ENCODE results near the gene ALKBH3. TPM values are rescaled to one million over a fixed set of nuclear protein-coding genes. Genes with fewer than 3 reads are reported as not detected.

Gene ALKBH3
- total and polyA plus RNA-seq, 10 of the 15 experiments (the other 5 are each of a cell fraction or from before 2014, with no cell fraction given) = 22.1 to 50.8 (median 38.5) TPM

GRCh38 chr11:43933226-43933607 is 52.6 kb downstream of the ALKBH3 start:
- H3K79me2 ChIP-seq (ENCODE audit: control insufficient read depth, insufficient read depth, low read length) = no peaks in the 10 kb centered on the region
- DNase-seq (ENCODE audit: low read depth, low spot score) (no peak), FAIRE-seq (no peak), ATAC-seq (no peak)
- H3K4me3 ChIP-seq = no peak overlapping the region
- 47% methylated on average over 1 of the region's 1 CpG for WGBS (ENCODE audit: insufficient coverage, insufficient replicate concordance, low lambda C conversion rate, missing lambda C conversion rate)
- no peak for TF ChIP-seq NR2C1 (IDR thresholded peaks at IDR 0.05)
- TF ChIP-seq SUPT20H (IDR thresholded peaks at IDR 0.05; ENCODE audit: borderline replicate concordance, control insufficient read depth, low read depth, low read length) = no peak
- no peak for TF ChIP-seq LARP7 (IDR thresholded peaks at IDR 0.05)
- no peak for TF ChIP-seq POLR2A (IDR thresholded peaks at IDR 0.05; ENCODE audit: low read depth, low read length)
- intact Hi-C loops (cut with micrococcal nuclease; ENCODE audit: unreplicated experiment) = no loop called here
- H3K27me3 ChIP-seq (replicated peaks in 1 of 2; ENCODE audit: control insufficient read depth in 2 of 2, insufficient read depth in 2 of 2, low read length in 1 of 2) = no peaks in the 10 kb centered on the region; a peak in 3 of 4 replicates
- no peaks in the 10 kb centered on the region for H3K36me3 ChIP-seq (ENCODE audit: control insufficient read depth in 2 of 2, insufficient read depth in 2 of 2, low read length in 1 of 2)
- SMC1A ChIA-PET (ENCODE audit: uncharacterized antibody, unreplicated experiment) = no interaction called here
- no peak overlapping the region for H3K4me2 ChIP-seq (ENCODE audit: control insufficient read depth, insufficient read depth)
- CTCF ChIA-PET = no interaction called here
- RAD21 ChIA-PET (ENCODE audit: unreplicated experiment) = no interaction called here
- H3K4me1 ChIP-seq (ENCODE audit: control insufficient read depth, insufficient read depth, low read length) = no peaks in the 10 kb centered on the region
- no TSS peak for BruUV-seq (replicated peaks)
- H2AFZ ChIP-seq (ENCODE audit: control insufficient read depth, low read depth, low read length) = no peak overlapping the region
- no peak overlapping the region for H3K27ac ChIP-seq (ENCODE audit: control insufficient read depth, insufficient read depth)
- no peaks in the 10 kb centered on the region for H4K20me1 ChIP-seq (ENCODE audit: control insufficient read depth, insufficient read depth)
- POLR2A ChIA-PET = no interaction called here
- no peak overlapping the region for H3K9ac ChIP-seq (ENCODE audit: control insufficient read depth, insufficient read depth, low read length)
- no peaks in the 10 kb centered on the region for H3K9me3 ChIP-seq (replicated peaks; ENCODE audit: control insufficient read depth, insufficient read depth, low read length)
- in situ Hi-C loops (cut with MboI) = no loop called here

- H3K9ac ChIP-seq (ENCODE audit: control insufficient read depth, insufficient read depth, low read length) = no peak overlapping the region
- no peaks in the 10 kb centered on the region for H3K79me2 ChIP-seq (ENCODE audit: control insufficient read depth, insufficient read depth, low read length)
- no peaks in the 10 kb centered on the region for H3K4me1 ChIP-seq (ENCODE audit: control insufficient read depth, insufficient read depth, low read length)
- no peak for DNase-seq (ENCODE audit: low read depth, low spot score)
- no peaks in the 10 kb centered on the region; a peak in 3 of 4 replicates for H3K27me3 ChIP-seq (replicated peaks in 1 of 2; ENCODE audit: control insufficient read depth in 2 of 2, insufficient read depth in 2 of 2, low read length in 1 of 2)
- RAD21 ChIA-PET (ENCODE audit: unreplicated experiment) = no interaction called here
- TF ChIP-seq SMAD1 (IDR thresholded peaks at IDR 0.05; ENCODE audit: low read depth, partially characterized antibody) = no peak
- H3K36me3 ChIP-seq (ENCODE audit: control insufficient read depth in 2 of 2, insufficient read depth in 2 of 2, low read length in 1 of 2) = no peaks in the 10 kb centered on the region
- BruUV-seq (replicated peaks) = no TSS peak
- H2AFZ ChIP-seq (ENCODE audit: control insufficient read depth, low read depth, low read length) = no peak overlapping the region
- H3K27ac ChIP-seq (ENCODE audit: control insufficient read depth, insufficient read depth) = no peak overlapping the region
- CTCF ChIA-PET = no interaction called here
- 38% methylated on average over 20 of the region's 20 CpGs for WGBS (ENCODE audit: insufficient coverage, insufficient replicate concordance, low lambda C conversion rate, missing lambda C conversion rate)
- FAIRE-seq = no peak
- no peaks in the 10 kb centered on the region for H4K20me1 ChIP-seq (ENCODE audit: control insufficient read depth, insufficient read depth)
- no peaks in the 10 kb centered on the region for H3K9me3 ChIP-seq (replicated peaks; ENCODE audit: control insufficient read depth, insufficient read depth, low read length)
- H3K4me2 ChIP-seq (ENCODE audit: control insufficient read depth, insufficient read depth) = no peak overlapping the region
- POLR2A ChIA-PET = no interaction called here
- in situ Hi-C loops (cut with MboI) (no loop called here), intact Hi-C loops (cut with micrococcal nuclease; ENCODE audit: unreplicated experiment) (no loop called here)
- SMC1A ChIA-PET (ENCODE audit: uncharacterized antibody, unreplicated experiment) = no interaction called here
- H3K4me3 ChIP-seq = no peak overlapping the region
- no peak for ATAC-seq
Observed at GRCh38 chr11:43933608-43934551, 53.2 kb downstream of the ALKBH3 start.

Data from GM12878 (cell line).